ENCODE results near the gene RPL18. TPM values are rescaled to one million over a fixed set of nuclear protein-coding genes. Genes with fewer than 3 reads are reported as not detected.

RPL18 gene
- total and polyA plus RNA-seq, 9 of the 15 experiments (the other 6 are each of a cell fraction or from before 2014, with no cell fraction given) = 312 to 2,635 (median 1,653) TPM

- TF ChIP-seq STAT6 (CRISPR knock-in tag; IDR thresholded peaks at IDR 0.05) (no peak), ARID3B (CRISPR knock-in tag; IDR thresholded peaks at IDR 0.05; ENCODE audit: borderline replicate concordance) (no peak), NKRF (IDR thresholded peaks at IDR 0.05; ENCODE audit: borderline replicate concordance) (peak; percentile 45; the same call in 1 of the 2 replicates), ZBTB40 (IDR thresholded peaks at IDR 0.05) (peak; percentile 67), ZBTB40 (CRISPR knock-in tag; IDR thresholded peaks at IDR 0.05) (no peak), KLF6 (CRISPR knock-in tag; IDR thresholded peaks at IDR 0.05; ENCODE audit: borderline replicate concordance) (no peak), ELK1 (CRISPR knock-in tag; IDR thresholded peaks at IDR 0.05) (no peak), ZNF77 (CRISPR knock-in tag; IDR thresholded peaks at IDR 0.05) (no peak), ETV5 (CRISPR knock-in tag; IDR thresholded peaks at IDR 0.05; ENCODE audit: low read depth) (0 out of 2 replicates have a peak, but pooled peaks have one; percentile 27)
These were observed 19.2 kb upstream of the RPL18 start (continued) for GRCh38 chr19:48637948-48638830.

All from K562 (cell line).